Kidney (tissue), 14 donors: ENCODE data around the gene POLR2C. TPM values are rescaled to one million over a fixed set of nuclear protein-coding genes. Genes with fewer than 3 reads are reported as not detected.

ENCODE experiments used
- DNase-seq, 5 donors: peaks; one replicate each; pipeline ENCODE4 v3.0.0-alpha.2; 2013 to 2020
- FAIRE-seq: peaks from 2 replicates; lab custom pipeline; 2012; peaks lifted over from hg19 to GRCh38; lab: Jason Lieb, UNC
- H3K27ac ChIP-seq, 2 donors: one replicate each; pipeline ENCODE4 v1.7.0; 2013; ENCODE audit warnings: low read depth in 2 of 2, low read length in 2 of 2, inconsistent platforms in 1 of 2
- H3K27me3 ChIP-seq: one replicate; pipeline ENCODE4 v1.7.1; 2013; ENCODE audit warnings: low read length, inconsistent platforms; ENCODE audit not compliant: control insufficient read depth, insufficient read depth
- H3K36me3 ChIP-seq, 3 donors: one replicate each; pipeline versions ENCODE4 v1.7.0 to v1.7.1; 2013; ENCODE audit warnings: low read length in 3 of 3, control low read depth in 1 of 3, inconsistent platforms in 1 of 3; ENCODE audit not compliant: insufficient read depth in 3 of 3, control insufficient read depth in 2 of 3
- H3K4me1 ChIP-seq, 3 donors: one replicate each; pipeline versions ENCODE4 v1.7.0 to v1.7.1; 2013; ENCODE audit warnings: low read length in 3 of 3, inconsistent platforms in 1 of 3, low read depth in 1 of 3; ENCODE audit not compliant: control insufficient read depth in 2 of 3, insufficient read depth in 2 of 3
- H3K4me3 ChIP-seq, 3 donors: one replicate each; pipeline versions ENCODE4 v1.7.0 to v1.8.1; 2013; ENCODE audit warnings: low read length in 3 of 3, control low read depth in 1 of 3, inconsistent platforms in 1 of 3
- H3K9ac ChIP-seq, 3 donors: one replicate each; pipeline versions ENCODE4 v1.7.0 to v1.7.1; 2013; ENCODE audit warnings: low read length in 3 of 3, control low read depth in 1 of 3, inconsistent platforms in 1 of 3
- H3K9me3 ChIP-seq, 3 donors: one replicate each; pipeline versions ENCODE4 v1.7.0 to v1.7.1; 2013; ENCODE audit warnings: low read length in 3 of 3, control low read depth in 1 of 3, inconsistent platforms in 1 of 3; ENCODE audit not compliant: control insufficient read depth in 2 of 3, insufficient read depth in 1 of 3
- CTCF ChIP-seq: IDR thresholded peaks from 3 replicates; pipeline ENCODE4 v1.5.1; 2012; ENCODE audit warnings: mild to moderate bottlenecking, moderate library complexity, borderline replicate concordance; ENCODE audit not compliant: insufficient read depth; ENCODE audit errors: extremely low read depth
- intact Hi-C: fragments of 100-400 bp; cut with DNase I; formaldehyde crosslinking; loops from one replicate; pipeline ENCODE4 v1.11.1; 2022
- polyA plus RNA-seq: library from polyadenylated mRNA; stranded (reverse); fragments of 350-450 nt; fragmentation: Illumina TruSeq; extraction: RNeasy Lipid Tissue Mini Kit (QIAGEN cat#74804); gene quantifications from one replicate; pipeline ENCODE4 v1.2.3, GENCODE V29; 2014; ENCODE audit warnings: low read depth, low replicate concordance; ENCODE audit not compliant: insufficient read depth
- total RNA-seq: library from RNA; stranded (reverse); fragmentation: NEBNext Ultra II Directional; extraction: Animal tissue kit (Norgen Biotek cat#: 25700); gene quantifications from one replicate; pipeline ENCODE4 v1.2.1, GENCODE V29; 2021
- donor health status: control.
- donor health status: control.
- donor health status: control.
- donor health status: control.
- donor health status: control.
- donor health status: DM: yes; HTN: yes; CAD: no.
- donor health status: Normal renal cell carcinoma (clear cell type).

Gene POLR2C
- total and polyA plus RNA-seq, 2 donors from 2014 or later, result 58.9 to 68.9 TPM

GRCh38 chr16:57464523-57464922 lies 2.0 kb downstream of the POLR2C start:
- Histone ChIP-seq H3K9me3 (no peaks in the 10 kb centered on the region), H3K9ac (no peak overlapping the region), H3K4me1 (peaks cover 0 to 20% (median 4%) of the 10 kb centered on the region in 3 donors), H3K27ac (no peak overlapping the region), H3K4me3 (no peak overlapping the region), H3K36me3 (peaks cover 11 to 57% (median 41%) of the 10 kb centered on the region in 3 donors), H3K27me3 (no peaks in the 10 kb centered on the region)
- FAIRE-seq (no peak), DNase-seq (no peak)
- TF ChIP-seq CTCF, result no peak
- intact Hi-C loops, result no loop called here

GRCh38 chr16:57468346-57468745 lies 5.9 kb downstream of the POLR2C start:
- Histone ChIP-seq H3K27me3 (no peaks in the 10 kb centered on the region), H3K36me3 (peaks cover 13 to 70% (median 49%) of the 10 kb centered on the region in 3 donors), H3K9ac (no peak overlapping the region), H3K4me3 (no peak overlapping the region), H3K27ac (no peak overlapping the region), H3K4me1 (peaks cover 0 to 43% (median 19%) of the 10 kb centered on the region in 3 donors), H3K9me3 (no peaks in the 10 kb centered on the region)
- intact Hi-C loops, result no loop called here
- TF ChIP-seq CTCF, result no peak
- FAIRE-seq, result no peak
- no peak for DNase-seq

GRCh38 chr16:57469046-57469445 lies 6.6 kb downstream of the POLR2C start:
- H3K4me1 ChIP-seq, result peaks cover 0 to 40% (median 17%) of the 10 kb centered on the region in 3 donors
- H3K9ac ChIP-seq, result no peak overlapping the region
- H3K4me3 ChIP-seq, result no peak overlapping the region
- no peaks in the 10 kb centered on the region for H3K27me3 ChIP-seq
- intact Hi-C loops, result no loop called here
- H3K36me3 ChIP-seq, result peaks cover 13 to 76% (median 55%) of the 10 kb centered on the region in 3 donors
- H3K27ac ChIP-seq, result no peak overlapping the region
- DNase-seq (no peak), FAIRE-seq (no peak)
- no peak for TF ChIP-seq CTCF
- H3K9me3 ChIP-seq, result no peaks in the 10 kb centered on the region
